Body of pancreas (tissue), 4 donors: Measurements from ENCODE around the gene PLAGL2.

Source experiments
- POLR2A ChIP-seq, 3 donors: fragments of 450-650 bp; IDR thresholded peaks; one replicate each; pipeline ENCODE4 v1.6.1; 2016; ENCODE audit warnings: antibody characterized with exemption in 3 of 3, mild to moderate bottlenecking in 2 of 3
- TF ChIP-seq, protein P1 (sequence below), 7 experiments: fragments of 450-650 bp in 4 of 7; fragments of 200-600 bp in 3 of 7; sonication (generic) in 3 of 7; IDR thresholded peaks; one replicate each; pipeline ENCODE4 v1.5.1; 2016 to 2019; ENCODE audit warnings: antibody characterized with exemption in 7 of 7

DNA sequence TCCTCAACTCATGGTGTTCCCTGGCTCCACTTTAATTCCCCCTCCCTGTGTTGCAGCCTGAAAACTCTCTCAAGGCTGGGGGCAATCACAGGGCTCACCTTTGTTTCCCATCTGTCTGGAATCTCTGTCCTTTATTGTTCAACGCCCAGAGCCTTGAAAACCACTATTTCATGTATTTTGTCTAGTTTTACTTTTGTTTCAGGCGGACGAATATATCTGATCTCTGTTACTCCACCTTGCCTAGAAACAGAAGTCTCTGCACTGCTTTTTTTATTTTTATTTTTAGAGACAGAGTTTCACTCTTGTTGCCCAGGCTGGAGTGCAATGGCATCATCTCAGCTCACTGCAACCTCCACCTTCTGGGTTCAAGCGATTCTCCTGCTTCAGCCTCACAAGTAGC is 27.6 kb downstream of the PLAGL2 start:
- no peak for TF ChIP-seq POLR2A (IDR thresholded peaks at IDR 0.05)
- TF ChIP-seq, protein P1, sequence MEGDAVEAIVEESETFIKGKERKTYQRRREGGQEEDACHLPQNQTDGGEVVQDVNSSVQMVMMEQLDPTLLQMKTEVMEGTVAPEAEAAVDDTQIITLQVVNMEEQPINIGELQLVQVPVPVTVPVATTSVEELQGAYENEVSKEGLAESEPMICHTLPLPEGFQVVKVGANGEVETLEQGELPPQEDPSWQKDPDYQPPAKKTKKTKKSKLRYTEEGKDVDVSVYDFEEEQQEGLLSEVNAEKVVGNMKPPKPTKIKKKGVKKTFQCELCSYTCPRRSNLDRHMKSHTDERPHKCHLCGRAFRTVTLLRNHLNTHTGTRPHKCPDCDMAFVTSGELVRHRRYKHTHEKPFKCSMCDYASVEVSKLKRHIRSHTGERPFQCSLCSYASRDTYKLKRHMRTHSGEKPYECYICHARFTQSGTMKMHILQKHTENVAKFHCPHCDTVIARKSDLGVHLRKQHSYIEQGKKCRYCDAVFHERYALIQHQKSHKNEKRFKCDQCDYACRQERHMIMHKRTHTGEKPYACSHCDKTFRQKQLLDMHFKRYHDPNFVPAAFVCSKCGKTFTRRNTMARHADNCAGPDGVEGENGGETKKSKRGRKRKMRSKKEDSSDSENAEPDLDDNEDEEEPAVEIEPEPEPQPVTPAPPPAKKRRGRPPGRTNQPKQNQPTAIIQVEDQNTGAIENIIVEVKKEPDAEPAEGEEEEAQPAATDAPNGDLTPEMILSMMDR (IDR thresholded peaks at IDR 0.05) = no peak
